Measurements from ENCODE around the gene NES.
A peak's percentile ranks its signal among the peaks of the same experiment; 100 is the strongest.

NES gene

DNA sequence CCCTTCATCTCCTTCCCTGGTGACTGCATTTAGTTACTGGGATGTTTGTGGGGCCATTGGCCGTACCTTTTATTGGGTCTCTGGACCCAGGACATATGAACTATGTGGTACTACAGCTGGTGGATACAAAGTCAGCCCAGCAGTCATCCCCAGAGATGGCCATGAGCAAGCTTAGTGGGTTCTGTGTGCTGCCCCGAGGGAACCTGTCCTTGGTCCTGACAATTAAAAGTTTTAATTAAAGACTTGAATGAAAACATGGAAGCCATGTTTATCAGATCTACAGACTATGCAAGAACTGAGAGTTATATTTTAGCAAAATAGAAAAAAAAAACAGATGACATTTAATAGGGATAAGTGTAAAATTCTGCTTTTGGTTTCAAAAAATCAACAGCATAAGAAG, 2.8 kb upstream of the NES start:
- no peak for DNase-seq (ENCODE audit: low spot score)

DNA sequence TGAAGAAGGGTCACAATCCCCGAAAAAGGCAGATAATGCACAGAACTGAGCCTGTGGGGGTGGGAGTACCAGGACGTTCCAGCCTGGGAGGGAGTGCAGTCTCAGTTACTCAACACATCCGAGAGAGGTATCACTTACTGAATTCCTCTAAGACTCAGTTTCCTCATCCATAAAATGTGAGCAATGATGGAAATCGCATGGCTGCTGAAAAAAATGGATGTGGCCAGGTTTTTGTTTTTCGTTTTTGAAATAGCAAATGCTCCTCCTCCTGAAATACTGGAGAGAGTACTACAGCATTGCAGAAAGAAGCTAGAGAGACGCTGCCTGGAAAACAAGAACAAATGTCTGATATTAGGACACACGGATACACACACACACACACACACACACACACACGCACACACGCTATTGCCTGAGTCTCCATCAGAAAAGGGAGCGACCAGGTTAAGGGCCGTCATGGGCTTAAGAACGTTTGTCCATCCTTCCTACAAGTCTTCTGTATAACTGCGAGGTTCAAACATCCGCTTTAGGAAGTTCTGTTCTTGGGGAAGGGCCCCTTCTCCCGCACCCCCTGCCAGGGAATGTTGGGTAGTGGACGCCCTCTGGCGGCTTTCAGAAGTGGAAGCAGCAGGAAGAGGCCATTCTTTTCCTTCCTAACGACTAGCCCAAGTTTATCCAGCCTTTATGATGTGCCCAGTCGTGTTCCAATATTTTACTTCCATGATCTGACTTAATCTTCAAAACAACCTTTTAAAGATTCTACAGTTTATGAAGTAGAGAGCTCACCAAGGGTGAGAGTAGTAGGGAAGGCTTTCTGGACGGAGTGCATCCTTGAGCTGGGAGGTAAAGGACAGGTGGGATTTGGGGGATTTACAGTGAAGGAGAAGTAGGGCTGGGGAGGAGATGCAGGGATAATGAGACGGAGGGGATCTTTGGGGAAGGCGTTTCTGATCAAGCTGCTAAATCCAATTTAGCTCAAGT, 699 bp upstream of the NES start:
- DNase-seq (ENCODE audit: low spot score): peak; percentile 81

DNA sequence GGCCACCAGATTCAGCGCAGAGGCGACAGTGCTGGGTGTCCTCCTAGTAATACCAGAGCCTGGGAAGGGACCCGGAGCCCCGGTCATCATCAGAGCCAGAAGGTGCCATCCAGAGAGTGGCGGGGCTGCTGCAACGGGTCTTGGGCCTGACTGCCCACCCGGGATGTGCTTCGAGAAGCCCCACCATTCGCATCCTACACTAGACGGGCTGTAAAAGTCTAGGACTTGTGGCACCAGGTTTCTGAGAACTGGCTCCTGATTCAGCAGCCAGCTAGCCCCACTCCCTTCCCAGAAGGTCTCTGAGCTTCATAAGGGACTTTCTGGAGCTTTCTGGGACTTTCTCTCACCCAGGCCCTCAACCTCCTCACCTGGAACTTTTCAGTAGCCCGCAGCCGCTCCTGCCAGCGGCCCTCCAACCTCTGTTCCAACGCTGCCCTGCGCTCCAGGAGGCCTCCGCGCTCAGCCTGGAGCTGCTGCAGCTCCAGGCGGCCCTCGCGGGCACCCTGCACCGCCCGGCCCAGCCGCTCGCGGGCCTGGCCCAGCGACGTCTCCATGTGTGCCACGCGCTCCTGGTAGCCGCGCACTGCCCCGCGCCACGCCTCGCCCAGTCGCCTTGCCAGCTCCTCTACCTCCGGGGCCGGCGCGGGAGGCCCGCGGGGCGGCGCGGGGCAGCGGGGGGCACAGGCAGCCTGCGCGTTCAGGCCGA, 940 bp downstream of the NES start:
- no peak for DNase-seq (ENCODE audit: low spot score)

DNA sequence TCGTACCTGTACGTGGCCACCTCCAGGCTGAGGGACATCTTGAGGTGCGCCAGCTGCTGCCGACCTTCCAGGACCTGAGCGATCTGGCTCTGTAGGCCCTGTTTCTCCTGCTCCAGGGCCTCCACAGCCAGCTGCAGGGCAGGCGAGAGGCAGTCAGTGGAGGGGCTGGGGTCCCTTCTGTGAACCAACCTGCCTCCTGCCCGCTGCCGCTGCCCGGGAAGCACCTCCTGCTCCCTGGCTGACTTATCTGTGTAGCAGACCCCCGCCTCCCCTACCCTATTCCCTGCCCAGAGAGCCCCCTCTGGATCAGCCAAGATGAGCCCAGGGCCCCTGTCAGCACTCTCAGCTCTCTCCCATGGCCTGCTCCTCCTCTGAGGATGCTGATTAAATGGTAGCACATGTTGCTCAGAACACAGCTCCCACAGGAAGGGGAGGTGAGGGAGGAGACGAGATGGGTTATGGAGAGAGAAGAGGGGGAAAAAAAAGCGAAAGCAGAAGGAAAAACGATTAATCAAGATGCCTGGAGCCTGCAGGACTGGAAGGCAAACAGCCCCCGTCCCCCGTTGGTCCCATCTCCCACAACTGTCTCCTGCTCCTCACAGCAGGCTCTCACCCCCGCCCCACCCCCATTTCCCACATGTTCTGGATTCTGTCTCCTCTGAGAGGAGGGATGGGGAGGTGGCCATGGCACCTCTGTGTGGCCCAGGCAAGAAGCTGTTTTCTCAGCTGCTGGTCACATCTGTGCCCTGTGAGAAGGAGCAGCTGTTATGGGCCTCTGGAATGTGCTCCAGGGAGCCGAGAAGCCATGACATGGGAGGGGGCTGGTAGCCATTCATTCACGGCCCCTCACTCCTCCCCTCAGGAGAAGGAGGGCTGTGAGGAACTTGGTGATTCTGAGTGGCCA, 1.7 kb downstream of the NES start:
- DNase-seq (ENCODE audit: low spot score): no peak

DNA sequence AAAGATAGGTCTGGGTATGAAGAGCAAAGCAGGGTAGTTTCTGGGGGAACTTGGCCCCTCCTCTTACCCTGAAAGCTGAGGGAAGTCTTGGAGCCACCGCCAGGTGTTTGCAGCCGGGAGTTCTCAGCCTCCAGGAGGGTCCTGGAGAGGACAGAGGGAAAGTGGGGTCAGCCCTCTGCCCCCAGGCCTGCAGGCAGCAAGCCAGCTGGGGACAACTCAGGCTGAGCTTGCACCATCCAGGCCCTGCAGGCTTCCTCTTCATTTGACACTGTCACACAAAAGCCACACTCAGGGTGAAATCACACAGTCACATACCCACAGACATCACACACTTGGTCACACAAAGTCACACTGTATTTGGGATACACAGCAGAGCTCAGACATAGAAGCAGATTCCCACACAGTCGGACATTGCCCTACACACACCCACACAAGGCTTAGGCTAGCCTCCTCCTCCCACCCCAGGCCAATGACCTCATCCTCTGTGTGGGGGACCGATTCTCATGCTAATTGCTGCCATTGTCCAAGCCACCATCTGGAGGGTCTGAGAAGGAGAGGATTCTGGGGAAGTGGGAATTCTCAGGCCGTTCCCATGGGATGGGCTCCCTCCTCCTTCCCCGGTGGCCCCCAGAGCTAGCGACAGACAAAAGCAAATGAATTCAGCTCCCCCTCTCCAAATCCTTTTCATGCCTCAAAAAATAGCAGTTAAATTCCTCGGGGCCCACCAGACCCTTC, 3.7 kb downstream of the NES start:
- DNase-seq (ENCODE audit: low spot score): peak; percentile 73

GRCh38 chr1:156671804-156672203, 5.4 kb downstream of the NES start:
- no peak for DNase-seq (ENCODE audit: low spot score)

DNA sequence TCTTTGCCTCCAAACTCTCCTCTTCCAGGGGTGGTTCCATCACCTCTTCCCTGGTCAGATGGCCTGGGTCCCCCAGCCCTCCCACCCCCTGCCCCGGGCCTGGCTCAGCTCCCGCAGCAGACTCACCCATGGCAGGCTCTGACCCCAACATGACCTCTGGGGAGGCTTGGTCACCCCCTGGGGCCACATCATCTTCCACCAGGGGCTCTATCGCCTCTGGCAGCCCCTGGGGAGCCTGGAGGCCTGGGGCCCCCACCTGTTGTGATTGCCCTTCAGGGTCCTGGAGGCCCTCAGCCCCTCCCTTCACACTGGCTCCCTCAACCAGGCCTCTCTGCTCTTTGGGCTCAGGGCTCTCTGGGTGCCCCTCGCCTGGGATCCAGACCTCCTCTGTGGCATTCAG, 6.4 kb downstream of the NES start:
- no peak for DNase-seq (ENCODE audit: low spot score)

- no peak for DNase-seq (ENCODE audit: low spot score)
Measured at GRCh38 chr1:156670359-156670758, 6.8 kb downstream of the NES start.

DNA sequence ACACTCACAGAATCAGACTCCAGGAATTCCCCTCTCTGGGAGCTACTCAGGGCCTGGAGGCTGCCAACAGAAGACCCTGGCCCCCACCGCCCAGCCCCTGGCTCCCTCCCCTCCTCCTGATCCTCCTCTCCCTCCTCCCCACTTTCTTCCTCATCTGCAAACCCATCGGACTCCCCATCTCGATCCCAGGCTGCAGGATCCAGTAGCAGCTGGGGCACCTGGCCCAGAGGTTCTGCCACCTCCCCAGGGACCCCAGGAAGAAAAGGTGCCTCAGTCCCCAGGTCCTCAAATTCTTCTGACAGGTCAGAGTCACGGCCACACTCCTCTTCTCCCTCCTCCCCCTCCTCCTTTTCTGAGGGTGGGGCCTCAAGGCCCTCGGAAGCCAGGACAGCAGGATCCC, 7.4 kb downstream of the NES start:
- DNase-seq (ENCODE audit: low spot score): no peak

DNA sequence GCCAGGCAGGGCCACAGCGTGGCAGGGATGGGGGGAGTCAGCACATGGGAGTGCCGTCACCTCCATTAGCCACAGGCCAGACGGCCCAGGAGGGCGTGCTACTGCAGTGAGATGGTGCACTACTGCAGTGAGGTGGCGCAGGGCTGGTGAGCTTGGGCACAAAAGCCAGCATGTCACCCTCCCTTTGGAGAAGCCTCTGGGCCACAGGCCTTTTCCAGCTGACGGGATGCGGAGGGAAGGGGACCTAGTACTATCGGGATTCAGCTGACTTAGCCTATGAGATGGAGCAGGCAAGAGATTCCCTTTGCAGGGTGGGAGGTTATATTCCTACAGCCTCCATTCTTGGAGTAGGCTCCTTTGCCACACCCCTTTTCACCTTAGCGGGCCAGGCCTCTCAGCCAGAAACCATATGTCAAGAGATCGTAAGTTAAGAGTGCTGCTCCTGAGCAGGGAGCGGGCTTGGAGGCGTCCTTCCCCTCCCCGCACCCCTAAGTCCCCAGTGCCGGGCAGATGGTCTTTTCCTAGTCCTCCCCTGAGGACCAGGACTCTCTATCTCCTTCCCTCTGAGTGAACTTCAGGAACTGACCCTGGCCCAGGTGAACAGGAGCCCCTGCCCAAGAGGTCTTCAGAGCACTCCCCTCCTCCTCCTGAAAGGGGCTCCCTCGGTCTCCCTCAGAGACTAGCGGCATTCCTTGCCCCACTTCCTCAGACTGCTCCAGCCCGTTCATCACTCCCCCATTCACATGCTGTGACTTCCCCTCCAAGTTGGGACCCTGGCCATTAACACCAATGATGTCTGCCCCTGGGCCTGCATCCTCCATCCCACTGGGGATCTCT, 8.2 kb downstream of the NES start:
- no peak for DNase-seq (ENCODE audit: low spot score)

DNA sequence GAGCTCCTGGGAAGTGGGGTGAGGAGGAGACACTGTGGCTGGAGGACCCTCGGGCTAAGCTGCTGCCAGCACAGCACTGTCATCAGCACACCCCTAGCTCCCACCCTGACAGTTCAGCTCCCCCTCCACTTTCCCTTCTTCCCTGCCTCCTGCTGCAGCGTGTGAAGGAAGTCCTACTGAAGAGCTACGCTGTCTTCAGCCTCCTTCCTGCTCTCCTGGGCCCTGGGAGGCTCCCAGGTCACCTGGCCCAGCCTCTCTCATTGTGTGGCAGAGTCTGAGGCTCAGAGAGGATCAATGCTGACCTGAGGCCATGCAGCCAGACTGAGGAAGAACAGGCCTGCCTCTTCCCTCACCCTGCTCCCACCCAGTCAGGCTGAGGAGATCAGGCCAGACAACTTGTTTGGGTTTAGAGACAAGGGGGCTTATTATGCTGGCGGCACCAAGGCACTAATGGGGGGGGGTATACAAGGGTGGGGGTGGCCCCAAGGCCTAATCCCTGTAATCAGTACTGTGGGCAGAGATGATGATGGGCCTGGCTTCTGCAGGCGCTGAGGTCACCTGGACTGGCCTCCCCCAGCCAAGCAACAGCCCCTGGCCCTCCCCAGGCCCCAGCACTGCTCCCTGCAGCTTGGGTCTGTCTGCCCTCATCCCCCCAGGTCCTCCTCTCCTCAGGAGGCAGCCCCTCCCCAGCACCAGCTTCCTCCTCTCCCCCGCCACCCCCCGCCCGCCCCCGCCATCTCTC, 9.1 kb downstream of the NES start:
- DNase-seq (ENCODE audit: low spot score): no peak

DNA sequence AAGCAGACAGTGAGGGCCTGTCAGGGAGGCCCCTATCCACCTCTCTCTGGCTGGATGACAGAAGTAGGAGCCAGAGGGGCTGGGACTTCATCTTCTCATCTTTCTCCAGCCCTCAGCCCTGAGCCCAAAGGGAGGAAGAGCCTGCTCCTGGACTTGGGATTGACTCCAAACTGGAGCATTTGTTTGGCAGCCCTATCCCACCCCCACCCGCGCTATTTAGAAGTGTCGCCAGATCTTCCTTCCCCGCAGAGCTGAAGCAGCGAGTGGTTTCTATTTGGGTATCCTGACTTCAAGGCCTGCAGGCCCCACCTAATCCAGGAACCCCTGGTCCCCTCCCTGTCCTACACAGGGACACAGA, 9.6 kb downstream of the NES start:
- DNase-seq (ENCODE audit: low spot score): no peak

- DNase-seq (ENCODE audit: low spot score): no peak
Measured at GRCh38 chr1:156666862-156667609, 10.2 kb downstream of the NES start.

DNA sequence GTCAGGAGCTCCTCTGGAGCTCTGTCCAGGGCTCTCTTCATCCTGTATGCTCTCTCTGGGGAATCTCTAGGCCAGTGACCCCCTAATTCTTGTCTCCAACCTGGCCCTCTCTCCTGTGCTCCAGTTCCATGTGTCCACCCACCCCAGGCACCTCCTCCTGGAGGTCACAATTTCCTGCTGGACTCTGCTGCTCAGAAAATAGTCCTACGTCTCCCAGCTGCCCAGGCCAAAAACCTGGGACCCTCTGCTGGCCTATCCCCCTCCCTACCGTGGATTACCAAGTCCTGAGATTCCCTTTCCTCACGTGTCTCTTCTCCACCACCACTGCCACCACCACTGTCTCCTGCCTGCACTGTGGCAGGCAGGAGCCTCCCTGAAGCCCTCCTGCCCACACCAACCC, 11.7 kb downstream of the NES start:
- DNase-seq (ENCODE audit: low spot score): no peak

DNA sequence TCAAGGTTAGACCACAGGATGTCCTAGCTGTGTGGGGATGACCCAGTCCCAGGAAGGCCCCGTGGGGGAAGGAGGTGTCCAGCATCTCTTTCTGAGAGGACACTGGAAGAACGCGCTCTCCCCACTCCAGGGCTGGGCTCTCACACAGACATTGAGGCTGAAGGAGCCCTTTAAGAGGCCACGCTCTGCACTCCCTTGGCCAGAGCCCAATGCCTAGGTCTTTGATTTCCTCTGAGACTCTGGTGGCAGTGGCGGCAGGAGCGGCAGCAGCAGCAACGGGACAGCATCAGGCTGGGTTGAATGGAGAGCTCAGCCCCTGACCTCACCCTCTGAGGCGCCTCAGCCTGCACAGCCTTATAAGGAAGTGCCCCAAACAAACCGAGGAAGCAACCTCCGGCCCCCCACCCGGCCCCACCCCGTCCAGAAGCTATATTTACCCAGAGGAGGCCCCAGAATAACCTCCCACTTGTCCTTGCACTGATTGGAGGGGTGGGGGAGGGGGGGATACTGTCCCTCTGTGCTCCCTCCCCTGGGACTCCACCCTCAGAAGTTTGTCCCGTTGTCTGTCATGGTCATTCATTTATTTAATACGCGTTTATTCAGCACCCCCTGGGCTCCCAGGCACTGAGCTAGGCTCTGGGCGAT, 12.3 kb downstream of the NES start:
- DNase-seq (ENCODE audit: low spot score): no peak

DNA sequence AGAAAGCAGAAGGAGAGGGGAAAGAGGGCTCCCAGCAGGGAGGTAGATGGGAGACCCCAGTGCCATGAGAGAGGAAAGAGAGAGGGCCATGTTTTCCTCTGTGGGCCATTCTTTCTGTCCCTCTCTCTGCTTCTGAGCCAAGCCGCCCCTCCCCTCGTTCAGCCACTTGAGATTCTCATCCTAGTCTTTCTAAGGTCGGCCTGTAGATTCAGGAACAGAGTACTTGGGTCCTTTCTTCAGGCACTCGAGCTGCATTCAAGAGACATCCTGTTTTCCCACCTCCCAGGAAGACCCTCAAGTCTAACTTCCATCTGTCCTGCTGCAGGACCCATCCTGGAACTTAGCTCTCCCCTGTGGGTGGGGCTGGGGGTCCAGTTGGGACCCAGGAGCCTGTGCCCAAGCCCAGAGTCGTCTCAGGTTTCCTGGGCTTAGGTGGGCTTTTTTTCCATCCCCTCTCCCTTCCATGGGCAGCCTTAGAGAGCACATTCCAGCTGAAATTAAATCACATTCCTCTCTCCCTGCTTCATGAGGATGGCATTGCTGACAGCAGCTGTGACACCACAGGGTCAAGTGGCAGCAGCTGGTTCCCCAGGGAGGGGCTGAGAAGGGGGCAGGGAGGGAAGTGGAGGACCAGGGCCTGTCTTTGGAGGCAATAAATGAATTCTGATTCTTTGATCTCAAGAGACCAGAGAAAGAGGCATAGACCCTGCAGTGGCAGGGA, 13.0 kb downstream of the NES start:
- no peak for DNase-seq (ENCODE audit: low spot score)

GRCh38 chr1:156663178-156663577, 14.0 kb downstream of the NES start:
- no peak for DNase-seq (ENCODE audit: low spot score)

GRCh38 chr1:156662800-156663055, 14.5 kb downstream of the NES start:
- DNase-seq (ENCODE audit: low spot score): no peak
